Measurements from ENCODE around the gene S100A3. TPM values are rescaled to one million over a fixed set of nuclear protein-coding genes. Genes with fewer than 3 reads are reported as not detected.
A peak's percentile ranks its signal among the peaks of the same experiment; 100 is the strongest.

Gene S100A3
- total RNA-seq, 4 donors from 2014 or later = 1.2 to 78.2 (median 2.2) TPM; not detected in 1

DNA sequence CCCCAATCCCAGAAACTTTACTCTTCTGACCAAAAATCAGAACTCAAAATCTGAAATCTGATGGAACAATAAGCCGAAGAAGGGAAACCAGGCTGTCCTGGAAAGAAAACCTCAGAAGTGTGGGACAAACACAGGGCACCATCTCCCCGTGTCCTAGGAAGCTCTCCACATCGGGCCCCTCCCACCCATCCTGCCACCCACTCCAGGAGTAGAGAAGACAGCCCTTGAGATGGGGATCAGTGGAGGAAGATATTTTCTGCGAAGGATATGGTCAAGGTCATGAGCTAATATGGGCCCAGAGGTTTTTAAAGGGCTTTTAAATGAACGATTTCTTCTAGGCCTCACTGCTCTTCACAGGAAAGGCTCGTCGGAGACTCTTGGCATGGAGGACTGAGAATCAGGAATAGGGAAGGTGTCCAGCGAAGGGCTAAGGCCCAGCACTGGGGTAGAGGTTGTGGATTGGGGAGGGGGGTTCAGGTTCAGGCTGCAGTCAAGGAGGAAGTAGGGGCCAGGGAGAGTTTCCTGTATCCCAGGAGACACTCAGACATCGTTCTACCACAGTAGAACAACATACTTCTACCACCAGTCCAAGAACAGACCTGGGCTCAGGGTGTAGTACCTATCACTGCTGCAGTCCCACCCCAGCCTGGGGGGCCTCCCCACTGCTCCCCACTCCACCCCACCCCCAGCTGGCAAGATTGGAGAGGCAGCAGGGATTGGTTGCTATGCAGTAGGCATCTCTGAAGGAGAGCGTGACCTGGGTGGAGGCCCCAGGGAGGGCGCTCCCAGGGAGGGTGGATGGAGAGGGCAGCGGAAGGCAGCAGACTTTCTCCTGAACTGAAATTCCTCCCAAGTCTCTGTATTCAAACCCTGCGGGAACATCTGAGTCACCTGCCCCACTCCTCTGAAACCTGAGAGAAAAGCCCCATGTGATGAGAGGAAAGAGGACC is 7.1 kb downstream of the S100A3 start:
- H3K4me3 ChIP-seq (ENCODE audit: low read depth, poor library complexity, severe bottlenecking) = no peak overlapping the region
- WGBS, 2 donors = 45 to 52% methylated on average over 13 of the region's 13 CpGs
- peak in 1 of 2 donors; percentile 86 for DNase-seq (ENCODE audit: low spot score in 2 of 2)
- intact Hi-C loops (cut with DNase I; ENCODE audit: low total_unique reads) = no loop called here
- TF ChIP-seq, protein P1, sequence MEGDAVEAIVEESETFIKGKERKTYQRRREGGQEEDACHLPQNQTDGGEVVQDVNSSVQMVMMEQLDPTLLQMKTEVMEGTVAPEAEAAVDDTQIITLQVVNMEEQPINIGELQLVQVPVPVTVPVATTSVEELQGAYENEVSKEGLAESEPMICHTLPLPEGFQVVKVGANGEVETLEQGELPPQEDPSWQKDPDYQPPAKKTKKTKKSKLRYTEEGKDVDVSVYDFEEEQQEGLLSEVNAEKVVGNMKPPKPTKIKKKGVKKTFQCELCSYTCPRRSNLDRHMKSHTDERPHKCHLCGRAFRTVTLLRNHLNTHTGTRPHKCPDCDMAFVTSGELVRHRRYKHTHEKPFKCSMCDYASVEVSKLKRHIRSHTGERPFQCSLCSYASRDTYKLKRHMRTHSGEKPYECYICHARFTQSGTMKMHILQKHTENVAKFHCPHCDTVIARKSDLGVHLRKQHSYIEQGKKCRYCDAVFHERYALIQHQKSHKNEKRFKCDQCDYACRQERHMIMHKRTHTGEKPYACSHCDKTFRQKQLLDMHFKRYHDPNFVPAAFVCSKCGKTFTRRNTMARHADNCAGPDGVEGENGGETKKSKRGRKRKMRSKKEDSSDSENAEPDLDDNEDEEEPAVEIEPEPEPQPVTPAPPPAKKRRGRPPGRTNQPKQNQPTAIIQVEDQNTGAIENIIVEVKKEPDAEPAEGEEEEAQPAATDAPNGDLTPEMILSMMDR (IDR thresholded peaks at IDR 0.05) = no peak
- TF ChIP-seq POLR2A (IDR thresholded peaks at IDR 0.05) = no peak

DNA sequence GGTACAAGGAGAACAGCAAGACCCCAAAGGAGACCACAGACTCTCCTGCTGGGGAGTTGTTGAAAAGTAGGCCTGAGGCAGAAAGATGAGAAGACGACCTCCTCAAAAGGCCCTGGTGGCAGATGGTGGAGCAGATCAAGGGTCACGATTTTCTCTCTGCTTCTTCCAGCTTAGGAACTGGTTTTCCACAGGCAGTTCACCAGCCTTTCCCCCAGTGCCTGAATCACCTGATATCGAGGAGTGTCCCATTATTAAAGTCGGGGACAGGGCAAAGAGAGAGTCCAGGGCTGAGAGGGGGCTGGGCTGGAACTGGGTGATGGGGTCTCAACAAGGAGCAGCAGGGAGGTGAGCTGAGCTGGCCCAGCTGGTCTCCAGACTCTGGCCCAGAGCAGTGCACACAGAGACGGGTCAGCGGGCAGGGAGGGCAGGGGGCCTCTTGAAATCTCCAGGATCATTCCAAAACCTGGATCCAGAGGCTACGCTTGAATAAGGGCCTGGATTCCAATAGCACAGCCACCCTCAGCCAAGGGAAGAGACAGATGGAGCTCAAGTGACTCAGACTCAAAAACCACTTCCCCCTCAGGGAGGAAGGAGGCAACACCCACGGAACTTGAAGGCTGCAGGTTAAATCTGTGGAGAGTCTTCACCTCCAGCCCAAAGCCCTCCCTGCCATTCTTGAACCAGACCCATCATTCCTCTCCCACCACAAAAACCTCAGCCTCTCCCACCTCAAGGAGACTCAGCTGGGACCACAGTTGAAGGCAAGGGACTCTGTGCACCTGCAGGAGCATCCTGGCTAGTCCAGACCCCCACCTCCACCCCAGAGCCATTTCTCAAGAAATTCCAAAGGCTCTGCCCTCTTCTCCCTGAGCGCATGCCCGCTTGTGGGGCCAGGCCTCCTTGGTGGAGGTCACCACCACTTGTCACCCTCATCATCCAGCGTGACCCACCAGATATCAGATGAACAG is 8.4 kb downstream of the S100A3 start, which contains the start of gene S100A5:
Gene S100A5, minus strand, starts transcription at position 541 of the 968 bp plus-strand sequence. CDS start 743 bp downstream, outside the sequence.
- no peak within 1 kb of the TSS for H3K4me3 ChIP-seq (ENCODE audit: low read depth, poor library complexity, severe bottlenecking)
- TF ChIP-seq POLR2A (IDR thresholded peaks at IDR 0.05) = no peak
- TF ChIP-seq, protein P1 (IDR thresholded peaks at IDR 0.05) = no peak
- DNase-seq (ENCODE audit: low spot score in 2 of 2) = peak in 1 of 2 donors; percentile 85
- WGBS, 2 donors = 59 to 68% methylated on average over 11 of the region's 11 CpGs
- intact Hi-C loops (cut with DNase I; ENCODE audit: low total_unique reads) = no loop called here

DNA sequence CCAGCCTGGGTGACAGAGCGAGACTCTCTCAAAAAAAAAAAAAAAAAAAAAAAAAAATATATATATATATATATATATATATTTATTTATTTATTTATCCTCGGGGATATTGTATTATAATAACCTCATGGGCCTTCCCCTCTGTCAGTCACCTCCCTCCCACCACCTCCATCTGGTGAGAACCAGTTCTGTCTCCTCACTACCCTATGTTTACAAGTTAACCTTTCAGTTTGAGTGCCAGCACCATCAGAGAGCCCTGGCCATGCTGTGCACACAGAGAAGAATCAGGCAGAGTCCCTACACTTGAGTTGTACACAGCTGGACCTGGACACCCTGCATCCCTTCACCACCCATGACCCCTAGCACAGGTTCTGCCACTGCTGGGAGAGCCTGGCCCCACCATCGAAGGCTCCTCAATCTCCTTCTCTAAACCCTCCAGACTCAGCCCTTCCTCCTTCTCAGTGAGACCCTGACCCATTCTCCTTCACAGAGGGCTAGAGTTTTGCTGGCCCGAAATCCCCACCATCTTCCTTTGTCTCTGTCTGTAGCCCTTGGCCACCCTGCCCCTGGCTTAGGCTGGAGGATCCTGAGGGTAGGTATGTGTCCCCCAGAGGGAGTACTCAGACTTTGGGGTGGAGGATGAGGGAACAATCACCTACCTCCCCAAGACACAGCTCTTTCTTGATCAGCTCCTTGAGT is 9.5 kb downstream of the S100A3 start:
- intact Hi-C loops (cut with DNase I; ENCODE audit: low total_unique reads) = loop anchor here (10.0 kb wide), 1 partner anchor 85 kb away; the partner anchor contains the start of genes S100A1 and S100A13
- WGBS, 2 donors = 79 to 81% methylated on average over 4 of the region's 4 CpGs
- TF ChIP-seq, protein P1 (IDR thresholded peaks at IDR 0.05) = no peak
- TF ChIP-seq POLR2A (IDR thresholded peaks at IDR 0.05) = no peak
- DNase-seq (ENCODE audit: low spot score in 2 of 2) = peak in 1 of 2 donors; percentile 83
- H3K4me3 ChIP-seq (ENCODE audit: low read depth, poor library complexity, severe bottlenecking) = no peak overlapping the region

- peak; percentile 65 to 90 for DNase-seq (ENCODE audit: low spot score in 2 of 2)
- 20 to 35% methylated on average over 6 of the region's 6 CpGs for WGBS, 2 donors
- TF ChIP-seq, protein P1 (IDR thresholded peaks at IDR 0.05) = no peak
- no peak for TF ChIP-seq POLR2A (IDR thresholded peaks at IDR 0.05)
- H3K4me3 ChIP-seq (ENCODE audit: low read depth, poor library complexity, severe bottlenecking) = no peak overlapping the region
- intact Hi-C loops (cut with DNase I; ENCODE audit: low total_unique reads) = loop anchor here (10.0 kb wide), 1 partner anchor 86 kb away; the partner anchor contains the start of genes S100A1 and S100A13
These were observed 10.7 kb downstream of the S100A3 start for GRCh38 chr1:153538315-153538821.

DNA sequence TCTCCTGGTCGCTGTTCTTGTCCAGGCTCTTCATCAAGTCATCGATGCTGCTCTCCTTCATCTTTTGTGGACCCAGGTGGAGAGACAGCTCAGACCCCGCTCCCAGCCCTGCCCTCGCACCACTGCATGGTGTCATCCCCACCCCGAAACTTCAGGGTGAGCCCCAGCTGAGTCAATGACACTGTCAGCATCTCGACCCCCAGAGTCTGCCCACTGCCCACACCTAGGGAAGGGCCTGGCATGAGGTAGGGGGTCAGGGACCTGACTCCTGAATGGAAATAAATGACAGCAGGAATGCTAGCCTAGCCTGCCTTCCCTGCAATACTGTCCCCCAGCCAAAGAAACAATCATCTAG is 11.7 kb downstream of the S100A3 start:
- peak in 1 of 2 donors; percentile 86 for DNase-seq (ENCODE audit: low spot score in 2 of 2)
- intact Hi-C loops (cut with DNase I; ENCODE audit: low total_unique reads) = loop anchor here (10.0 kb wide), 1 partner anchor 87 kb away; the partner anchor contains the start of genes S100A1 and S100A13
- no peak overlapping the region for H3K4me3 ChIP-seq (ENCODE audit: low read depth, poor library complexity, severe bottlenecking)
- no peak for TF ChIP-seq POLR2A (IDR thresholded peaks at IDR 0.05)
- TF ChIP-seq, protein P1 (IDR thresholded peaks at IDR 0.05) = no peak
- 91 to 93% methylated on average over 5 to 6 of the region's 6 CpGs for WGBS, 2 donors
